WTC11 (cell line): Measurements from ENCODE around the gene RAN.
A peak's percentile ranks its signal among the peaks of the same experiment; 100 is the strongest.

Source experiments
- ATF2 ChIP-seq: sonication (generic); formaldehyde crosslinking; IDR thresholded peaks from 2 replicates; pipeline ENCODE4 v1.8.1; 2022; ENCODE audit warnings: low read depth, missing genetic modification reagents, borderline replicate concordance
- CTCF ChIP-seq: fragments of 200-600 bp; IDR thresholded peaks from 2 replicates; pipeline ENCODE4 v1.8.0; 2022; ENCODE audit warnings: antibody characterized with exemption
- MAX ChIP-seq: sonication (generic); formaldehyde crosslinking; IDR thresholded peaks from 2 replicates; pipeline ENCODE4 v1.8.0; 2022; ENCODE audit warnings: mild to moderate bottlenecking, missing genetic modification reagents

GRCh38 chr12:130916241-130916911 is 44.5 kb downstream of the RAN start:
- TF ChIP-seq MAX (CRISPR knock-in tag), result no peak
- no peak for TF ChIP-seq ATF2
- TF ChIP-seq CTCF, result peak; percentile 92
